ENCODE measurements around the gene ADAMTS7. TPM values are rescaled to one million over a fixed set of nuclear protein-coding genes. Genes with fewer than 3 reads are reported as not detected.
A peak's percentile ranks its signal among the peaks of the same experiment; 100 is the strongest.

Gene ADAMTS7
- total RNA-seq, 4 donors from 2014 or later: 0.95 to 4.8 (median 1.7) TPM

DNA sequence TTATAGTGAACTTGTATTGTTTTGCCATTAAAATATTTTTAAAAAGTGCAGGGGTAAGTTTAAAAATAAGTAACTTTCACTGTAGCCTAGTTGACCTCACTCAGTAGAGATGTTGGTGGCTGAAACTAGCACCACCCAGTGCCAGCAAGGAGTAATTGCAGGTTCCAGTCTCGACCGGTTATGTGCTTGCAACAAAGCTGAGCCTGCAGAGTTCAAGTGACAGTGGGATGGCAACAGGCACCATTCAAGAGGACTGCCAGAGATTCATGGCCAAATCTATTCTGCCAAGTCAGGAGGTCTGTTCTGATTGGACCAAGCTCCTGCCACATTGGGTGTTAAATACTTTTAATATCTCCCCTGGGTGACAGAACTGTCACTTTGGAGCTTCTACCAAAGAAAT is 2.7 kb downstream of the ADAMTS7 start:
- in situ Hi-C loops (cut with MboI; ENCODE audit: low pct_ligation_motif_present in 1 of 4, low pct_unique_long_range_greater_than_20kb in 1 of 4, low sequenced_read_pairs in 3 of 4): no loop called here
- Histone ChIP-seq H3K4me3 (no peak overlapping the region), H3K36me3 (no peaks in the 10 kb centered on the region), H3K27me3 (peaks cover 32% of the 10 kb centered on the region), H3K9me3 (no peaks in the 10 kb centered on the region), H3K27ac (no peak overlapping the region), H3K4me1 (peaks cover 0 to 24% (median 18%) of the 10 kb centered on the region in 4 donors)
- no peak for DNase-seq
- TF ChIP-seq, protein P1, sequence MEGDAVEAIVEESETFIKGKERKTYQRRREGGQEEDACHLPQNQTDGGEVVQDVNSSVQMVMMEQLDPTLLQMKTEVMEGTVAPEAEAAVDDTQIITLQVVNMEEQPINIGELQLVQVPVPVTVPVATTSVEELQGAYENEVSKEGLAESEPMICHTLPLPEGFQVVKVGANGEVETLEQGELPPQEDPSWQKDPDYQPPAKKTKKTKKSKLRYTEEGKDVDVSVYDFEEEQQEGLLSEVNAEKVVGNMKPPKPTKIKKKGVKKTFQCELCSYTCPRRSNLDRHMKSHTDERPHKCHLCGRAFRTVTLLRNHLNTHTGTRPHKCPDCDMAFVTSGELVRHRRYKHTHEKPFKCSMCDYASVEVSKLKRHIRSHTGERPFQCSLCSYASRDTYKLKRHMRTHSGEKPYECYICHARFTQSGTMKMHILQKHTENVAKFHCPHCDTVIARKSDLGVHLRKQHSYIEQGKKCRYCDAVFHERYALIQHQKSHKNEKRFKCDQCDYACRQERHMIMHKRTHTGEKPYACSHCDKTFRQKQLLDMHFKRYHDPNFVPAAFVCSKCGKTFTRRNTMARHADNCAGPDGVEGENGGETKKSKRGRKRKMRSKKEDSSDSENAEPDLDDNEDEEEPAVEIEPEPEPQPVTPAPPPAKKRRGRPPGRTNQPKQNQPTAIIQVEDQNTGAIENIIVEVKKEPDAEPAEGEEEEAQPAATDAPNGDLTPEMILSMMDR (IDR thresholded peaks at IDR 0.05): peak; percentile 18 to 41 (median 22)
- TF ChIP-seq EP300 (IDR thresholded peaks at IDR 0.05; ENCODE audit: low read depth): no peak
- intact Hi-C loops (cut with DNase I; ENCODE audit: low total_unique reads): loop anchor here (2.0 kb wide), 1 partner anchor 48 kb away; no protein-coding TSS in a partner anchor
- 58% methylated on average over 2 of the region's 2 CpGs; no CpG with 5 or more reads in 1 of the 2 donors for WGBS, 2 donors (ENCODE audit: low coverage in 1 of 2)

DNA sequence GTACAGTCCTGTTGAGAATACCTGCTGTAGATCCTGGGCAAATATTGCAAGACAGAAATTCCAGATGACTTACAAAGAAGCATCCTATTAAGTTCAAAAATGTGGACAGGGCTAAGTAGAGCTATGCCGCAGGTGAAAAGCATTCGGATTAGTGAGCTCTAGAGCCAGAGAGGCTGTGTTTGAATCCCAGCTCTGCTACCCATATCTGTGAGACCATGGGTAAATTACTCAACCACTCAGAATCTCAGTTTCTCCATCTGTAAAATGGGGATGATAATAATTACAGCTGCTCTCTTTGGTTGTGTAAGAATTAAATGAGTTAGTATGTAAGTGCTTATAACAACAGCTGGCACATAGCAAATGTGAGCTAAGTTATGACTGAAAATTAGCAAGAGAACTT is 3.9 kb downstream of the ADAMTS7 start:
- Histone ChIP-seq H3K4me1 (peaks cover 0 to 23% (median 18%) of the 10 kb centered on the region in 4 donors), H3K9me3 (no peaks in the 10 kb centered on the region), H3K36me3 (no peaks in the 10 kb centered on the region), H3K27me3 (peaks cover 32% of the 10 kb centered on the region), H3K4me3 (no peak overlapping the region), H3K27ac (no peak overlapping the region)
- intact Hi-C loops (cut with DNase I; ENCODE audit: low total_unique reads) (no loop called here), in situ Hi-C loops (cut with MboI; ENCODE audit: low pct_ligation_motif_present in 1 of 4, low pct_unique_long_range_greater_than_20kb in 1 of 4, low sequenced_read_pairs in 3 of 4) (no loop called here)
- TF ChIP-seq POLR2A (IDR thresholded peaks at IDR 0.05): no peak
- TF ChIP-seq POLR2AphosphoS5 (IDR thresholded peaks at IDR 0.05): no peak
- TF ChIP-seq EP300 (IDR thresholded peaks at IDR 0.05; ENCODE audit: low read depth): no peak
- TF ChIP-seq, protein P1 (IDR thresholded peaks at IDR 0.05): no peak
- WGBS, 2 donors (ENCODE audit: low coverage in 1 of 2): 89 to 94% methylated on average over 2 of the region's 2 CpGs
- DNase-seq: no peak

DNA sequence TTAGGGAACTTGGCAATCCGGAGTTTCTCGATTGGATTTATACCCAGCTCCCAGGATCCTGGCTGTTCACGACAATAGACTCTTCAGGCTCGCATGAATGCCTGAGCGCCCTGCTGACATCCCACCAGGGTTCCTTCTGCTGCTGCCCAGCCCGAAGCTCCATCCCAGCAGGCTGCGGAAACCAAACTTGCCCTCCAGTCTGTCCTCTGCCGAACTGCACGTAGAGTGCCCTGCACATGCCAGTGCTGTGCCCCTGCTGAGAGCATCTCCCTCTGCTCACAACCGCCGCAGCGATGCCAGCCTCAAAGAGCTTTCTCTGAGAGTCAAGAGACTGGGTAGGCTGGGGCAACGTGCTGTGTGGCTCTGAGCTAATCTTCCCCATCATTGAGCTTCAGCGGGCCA is 6.9 kb downstream of the ADAMTS7 start:
- Histone ChIP-seq H3K27ac (no peak overlapping the region), H3K36me3 (no peaks in the 10 kb centered on the region), H3K9me3 (no peaks in the 10 kb centered on the region), H3K4me3 (no peak overlapping the region), H3K27me3 (peaks cover 5% of the 10 kb centered on the region), H3K4me1 (no peaks in the 10 kb centered on the region)
- TF ChIP-seq POLR2AphosphoS5 (IDR thresholded peaks at IDR 0.05): no peak
- TF ChIP-seq POLR2A (IDR thresholded peaks at IDR 0.05): no peak
- TF ChIP-seq EP300 (IDR thresholded peaks at IDR 0.05; ENCODE audit: low read depth): no peak
- TF ChIP-seq, protein P1 (IDR thresholded peaks at IDR 0.05): no peak
- WGBS, 2 donors (ENCODE audit: low coverage in 1 of 2): 82% methylated on average over 14 of the region's 14 CpGs; no CpG with 5 or more reads in 1 of the 2 donors
- intact Hi-C loops (cut with DNase I; ENCODE audit: low total_unique reads) (no loop called here), in situ Hi-C loops (cut with MboI; ENCODE audit: low pct_ligation_motif_present in 1 of 4, low pct_unique_long_range_greater_than_20kb in 1 of 4, low sequenced_read_pairs in 3 of 4) (no loop called here)
- DNase-seq: no peak

DNA sequence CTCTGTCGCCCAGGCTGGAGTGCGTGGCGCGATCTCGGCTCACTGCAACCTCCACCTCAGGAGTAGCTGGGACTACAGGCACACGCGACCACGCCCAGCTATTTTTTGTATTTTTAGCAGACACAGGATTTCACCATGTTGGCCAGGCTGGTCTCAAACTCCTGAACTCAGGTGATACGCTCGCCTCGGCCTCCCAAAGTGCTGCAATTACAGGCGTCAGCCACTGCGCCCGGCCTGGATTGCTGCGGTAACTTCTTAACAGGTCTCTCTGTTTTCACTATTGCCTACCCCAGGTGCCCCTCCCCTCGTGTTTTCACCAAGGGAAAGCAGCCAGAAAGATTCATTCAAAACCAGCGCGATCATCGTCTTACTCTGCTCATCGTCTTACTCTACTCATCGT is 10.5 kb downstream of the ADAMTS7 start:
- 91 to 92% methylated on average over 11 to 21 of the region's 21 CpGs for WGBS, 2 donors (ENCODE audit: low coverage in 1 of 2)
- Histone ChIP-seq H3K4me1 (no peaks in the 10 kb centered on the region), H3K27me3 (no peaks in the 10 kb centered on the region), H3K36me3 (no peaks in the 10 kb centered on the region), H3K9me3 (no peaks in the 10 kb centered on the region), H3K27ac (no peak overlapping the region), H3K4me3 (no peak overlapping the region)
- intact Hi-C loops (cut with DNase I; ENCODE audit: low total_unique reads) (no loop called here), in situ Hi-C loops (cut with MboI; ENCODE audit: low pct_ligation_motif_present in 1 of 4, low pct_unique_long_range_greater_than_20kb in 1 of 4, low sequenced_read_pairs in 3 of 4) (no loop called here)
- TF ChIP-seq POLR2A (IDR thresholded peaks at IDR 0.05) (no peak), EP300 (IDR thresholded peaks at IDR 0.05; ENCODE audit: low read depth) (no peak), POLR2AphosphoS5 (IDR thresholded peaks at IDR 0.05) (no peak)
- TF ChIP-seq, protein P1 (IDR thresholded peaks at IDR 0.05): no peak
- DNase-seq: no peak
